Stimulated activated CD4-positive, alpha-beta T cell treated with anti-CD3 and anti-CD28 coated beads, Interleukin-1b, Interleukin-23, amount 100 ng/mL, for 4 hours (primary cell): Measurements from ENCODE around the gene NPBWR2.
"Not testable (repeated sequence)": the region's sequence is repeated elsewhere in the genome, so short reads cannot be mapped to it uniquely, and the experiment has no call there.

ENCODE experiments used
- DNase-seq, 2 donors: peaks; one replicate each; pipeline ENCODE4 v3.0.0-alpha.2; 2020; ENCODE audit warnings: low read depth in 2 of 2

The NPBWR2 gene

DNA sequence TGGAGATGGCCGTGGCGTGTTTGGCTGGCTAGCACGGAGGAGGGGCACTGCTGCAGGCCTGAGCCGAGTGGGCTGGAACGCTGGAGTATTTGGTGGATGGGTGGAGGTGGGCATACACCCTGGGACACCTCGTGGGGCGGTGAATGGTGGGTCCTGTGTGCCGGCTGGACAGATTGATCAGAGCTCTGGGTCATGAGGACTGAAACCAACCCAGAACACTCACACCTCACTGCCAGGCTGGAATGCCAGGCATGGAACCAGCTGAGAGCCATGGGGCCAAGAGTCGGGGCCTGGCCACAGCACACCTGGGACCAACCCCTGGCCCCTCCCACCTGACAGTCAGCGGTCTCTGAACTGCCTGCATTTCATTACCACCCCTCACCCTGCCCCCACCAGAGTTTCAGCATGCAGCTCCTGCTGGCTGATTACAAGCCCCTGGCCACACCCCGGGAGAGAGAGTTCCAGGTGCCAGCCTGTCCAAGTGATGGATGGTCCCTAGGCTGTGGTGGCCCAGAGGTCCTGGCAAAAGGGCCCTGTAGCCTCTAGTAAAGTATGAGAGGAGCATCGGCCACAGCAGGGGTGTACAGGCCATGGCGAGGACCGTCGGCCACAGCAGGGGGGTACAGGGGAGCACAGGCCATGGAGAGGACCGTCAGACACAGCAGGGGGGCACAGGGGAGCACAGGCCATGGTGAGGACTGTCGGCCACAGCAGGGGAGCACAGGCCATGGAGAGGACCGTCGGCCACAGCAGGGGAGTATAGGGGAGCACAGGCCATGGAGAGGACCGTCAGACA is 3.3 kb downstream of the NPBWR2 start:
- DNase-seq, result no peak

- no peak for DNase-seq
These were observed 4.6 kb downstream of the NPBWR2 start for GRCh38 chr20:64102647-64103354.

GRCh38 chr20:64101731-64102621 is 5.4 kb downstream of the NPBWR2 start:
- peak; percentile 43 to 68 for DNase-seq

DNA sequence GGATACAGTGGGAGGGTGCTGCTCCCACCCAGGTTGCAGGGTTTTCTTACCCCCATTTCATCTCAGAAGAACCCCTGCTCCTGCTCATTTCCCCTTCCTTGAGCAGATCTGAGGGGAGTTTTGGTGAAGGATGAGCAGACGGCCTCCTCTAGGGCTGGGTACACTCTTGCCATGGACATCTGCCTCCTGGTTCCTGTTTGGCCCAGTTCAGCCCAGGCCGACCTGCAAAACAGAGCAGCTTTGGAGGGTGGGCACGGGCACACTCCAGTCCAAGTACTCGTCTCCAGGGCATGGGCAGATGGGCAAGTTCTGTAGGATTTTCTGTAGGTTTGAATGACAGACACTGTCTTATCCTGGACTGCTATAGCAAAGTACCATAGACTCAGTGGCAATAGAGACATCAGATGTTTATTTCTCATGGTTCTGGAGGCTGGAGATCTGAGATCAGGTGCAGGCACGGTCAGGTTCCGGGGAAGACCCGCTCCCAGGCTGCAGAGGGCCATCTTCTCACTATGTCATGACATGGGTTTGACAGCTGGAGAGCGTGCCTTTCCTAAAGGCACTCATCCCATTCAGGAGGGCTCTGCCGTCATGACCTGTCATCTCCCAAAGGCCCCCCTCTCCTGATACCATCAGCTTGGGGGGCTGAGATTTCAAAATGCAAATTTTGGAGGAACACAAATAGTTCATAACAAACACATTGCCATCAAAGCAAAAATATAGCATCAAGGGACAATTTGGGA is 6.2 kb downstream of the NPBWR2 start:
- no peak for DNase-seq

DNA sequence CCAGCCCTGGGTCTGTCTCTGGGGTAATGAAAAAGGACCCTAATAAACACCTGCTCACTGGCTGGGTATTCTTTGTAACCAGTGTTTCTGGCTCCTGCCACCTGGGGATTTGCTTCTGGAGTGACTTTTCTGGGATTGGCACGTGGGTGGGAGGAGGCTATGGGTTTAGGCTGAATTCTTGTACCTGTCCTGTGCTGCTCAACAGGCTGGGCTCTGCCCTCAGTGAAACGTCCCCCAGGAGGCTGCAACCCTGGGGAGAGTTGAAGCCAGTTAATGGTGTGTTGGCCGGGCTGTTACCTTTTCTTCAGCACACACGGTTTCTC is 6.8 kb downstream of the NPBWR2 start:
- no peak for DNase-seq

DNA sequence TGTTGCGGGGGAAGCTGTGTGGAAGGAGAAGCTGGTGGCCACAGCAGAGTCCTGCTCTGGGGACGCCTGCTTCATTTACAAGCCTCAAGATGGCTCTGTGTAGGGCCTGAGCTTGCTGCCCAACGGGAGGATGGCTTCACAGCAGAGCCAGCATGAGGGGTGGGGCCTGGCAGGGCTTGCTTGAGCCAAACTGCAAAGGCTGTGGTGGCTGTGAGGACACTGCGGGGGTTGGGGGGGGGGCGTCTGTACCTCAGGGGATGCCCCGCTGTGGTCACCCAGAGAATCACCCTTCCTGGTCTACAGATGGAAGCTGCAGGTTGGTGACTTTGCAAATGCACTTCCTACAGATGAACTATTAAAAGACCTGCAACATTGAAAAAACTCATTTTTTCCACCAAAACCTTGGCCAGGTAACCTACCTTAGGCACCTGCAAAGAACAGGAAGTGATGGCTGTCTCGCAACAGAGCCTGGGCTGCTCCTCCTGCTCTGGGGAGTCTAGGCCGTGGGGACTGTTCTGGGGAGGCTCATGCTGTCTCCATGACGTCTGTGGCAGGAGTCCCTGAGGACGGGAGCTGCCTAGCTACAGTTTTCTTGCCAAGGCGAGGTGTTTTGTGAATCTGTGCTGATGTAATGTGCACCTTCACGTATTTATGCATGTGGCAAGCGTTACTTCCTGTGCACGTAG is 7.3 kb downstream of the NPBWR2 start:
- DNase-seq, result no peak

GRCh38 chr20:64099086-64099786 is 8.1 kb downstream of the NPBWR2 start:
- DNase-seq, result no peak

DNA sequence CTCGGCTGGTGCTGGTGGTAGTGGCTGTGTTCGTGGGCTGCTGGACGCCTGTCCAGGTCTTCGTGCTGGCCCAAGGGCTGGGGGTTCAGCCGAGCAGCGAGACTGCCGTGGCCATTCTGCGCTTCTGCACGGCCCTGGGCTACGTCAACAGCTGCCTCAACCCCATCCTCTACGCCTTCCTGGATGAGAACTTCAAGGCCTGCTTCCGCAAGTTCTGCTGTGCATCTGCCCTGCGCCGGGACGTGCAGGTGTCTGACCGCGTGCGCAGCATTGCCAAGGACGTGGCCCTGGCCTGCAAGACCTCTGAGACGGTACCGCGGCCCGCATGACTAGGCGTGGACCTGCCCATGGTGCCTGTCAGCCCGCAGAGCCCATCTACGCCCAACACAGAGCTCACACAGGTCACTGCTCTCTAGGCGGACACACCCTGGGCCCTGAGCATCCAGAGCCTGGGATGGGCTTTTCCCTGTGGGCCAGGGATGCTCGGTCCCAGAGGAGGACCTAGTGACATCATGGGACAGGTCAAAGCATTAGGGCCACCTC is 8.8 kb downstream of the NPBWR2 start:
- no peak for DNase-seq

GRCh38 chr20:64096535-64096934 is 10.8 kb downstream of the NPBWR2 start:
- DNase-seq, result no peak

GRCh38 chr20:64095927-64096326 is 11.4 kb downstream of the NPBWR2 start:
- no peak for DNase-seq

GRCh38 chr20:64095455-64095854 is 11.9 kb downstream of the NPBWR2 start:
- no peak for DNase-seq

GRCh38 chr20:64093013-64093503 is 14.3 kb downstream of the NPBWR2 start:
- DNase-seq, result no peak

GRCh38 chr20:64092258-64093012 is 14.9 kb downstream of the NPBWR2 start:
- no peak for DNase-seq

GRCh38 chr20:64091770-64092169 is 15.6 kb downstream of the NPBWR2 start:
- no peak for DNase-seq

DNA sequence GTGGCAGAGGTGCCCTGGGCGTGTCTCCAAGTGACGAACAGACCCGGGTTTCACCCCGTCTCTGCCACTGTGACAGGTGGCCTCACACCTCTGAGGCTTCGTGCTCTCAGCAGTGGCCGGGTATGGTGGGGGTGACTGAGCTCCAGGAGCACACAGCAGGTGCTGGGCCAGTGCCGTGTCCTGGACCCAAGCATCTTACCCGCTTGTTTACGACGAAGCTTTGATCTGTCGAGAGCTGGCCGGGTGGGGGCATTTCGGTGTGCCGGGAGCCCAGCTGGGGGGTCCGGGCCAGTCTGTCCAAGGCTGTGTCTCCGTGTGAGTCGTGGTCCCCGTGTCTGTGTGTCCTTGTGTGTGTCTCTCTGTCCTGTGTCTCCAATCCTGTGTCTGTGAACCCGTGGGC is 16.0 kb downstream of the NPBWR2 start:
- no peak for DNase-seq

GRCh38 chr20:64090165-64090564 is 17.2 kb downstream of the NPBWR2 start:
- no peak for DNase-seq

- not testable (repeated sequence) for DNase-seq
These were observed 18.8 kb downstream of the NPBWR2 start for GRCh38 chr20:64088586-64088985.

GRCh38 chr20:64087226-64087825 is 20.0 kb downstream of the NPBWR2 start:
- DNase-seq, result not testable (repeated sequence)

DNA sequence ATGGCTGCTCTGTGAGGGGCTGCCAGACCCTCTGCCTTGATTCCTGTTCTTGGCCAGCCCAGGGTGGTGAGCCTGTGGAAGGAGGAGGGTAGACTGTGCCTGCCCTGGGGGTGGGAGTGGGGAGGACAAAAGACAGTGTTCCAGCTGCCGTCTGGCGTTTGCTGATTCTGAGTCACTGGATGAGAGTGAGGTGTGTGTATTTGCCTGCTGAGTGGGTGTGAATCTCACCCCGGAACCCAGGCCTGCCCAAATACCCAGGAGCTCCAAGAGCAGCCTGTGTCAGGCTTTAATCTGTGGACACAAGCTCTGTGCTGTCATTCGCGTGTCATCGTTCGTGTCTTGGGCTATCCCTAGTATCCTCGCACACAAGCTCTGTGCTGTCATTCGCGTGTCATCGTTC is 20.6 kb downstream of the NPBWR2 start:
- no peak for DNase-seq
